ENCODE data around the gene TMEM14A.
"Not testable (repeated sequence)": the region's sequence is repeated elsewhere in the genome, so short reads cannot be mapped to it uniquely, and the experiment has no call there.

The TMEM14A gene

GRCh38 chr6:52704781-52705502 is 34.0 kb downstream of the TMEM14A start:
- not testable (repeated sequence) for DNase-seq

GRCh38 chr6:52706001-52706400 is 35.1 kb downstream of the TMEM14A start:
- no peak for DNase-seq

DNA sequence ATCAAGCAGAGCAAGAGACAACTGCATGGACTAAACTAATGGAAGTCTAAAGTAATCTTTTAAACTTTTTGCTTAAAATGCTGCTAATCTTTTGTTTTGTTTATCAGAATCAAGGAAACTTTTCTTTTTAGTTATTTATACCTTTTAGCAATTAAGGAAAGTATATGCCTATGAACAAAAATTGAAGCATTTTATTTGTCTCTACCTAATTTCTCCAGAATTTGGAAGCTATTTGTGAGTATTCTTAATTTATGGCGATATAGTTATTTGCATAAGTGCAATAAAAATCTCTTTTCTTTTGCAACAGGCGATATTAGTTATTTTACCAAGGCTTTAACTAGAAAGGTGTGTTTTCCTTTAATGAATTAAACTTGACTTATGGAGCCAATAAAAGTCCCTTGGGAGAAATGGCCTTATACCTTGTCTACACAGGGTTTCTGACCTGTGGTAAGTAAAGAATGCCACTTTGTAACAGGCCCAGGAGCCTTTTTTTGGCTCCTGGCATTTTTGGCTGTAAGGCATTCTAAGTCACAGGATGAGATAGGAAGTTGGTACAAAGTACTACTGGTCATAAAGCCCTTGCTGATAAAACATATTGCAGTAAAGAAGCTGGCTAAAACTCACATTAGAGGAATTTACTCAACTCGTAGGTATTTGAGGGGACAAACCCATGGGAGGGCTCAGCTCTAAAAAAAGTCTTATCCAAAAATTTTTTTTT is 37.2 kb downstream of the TMEM14A start:
- no peak for DNase-seq

DNA sequence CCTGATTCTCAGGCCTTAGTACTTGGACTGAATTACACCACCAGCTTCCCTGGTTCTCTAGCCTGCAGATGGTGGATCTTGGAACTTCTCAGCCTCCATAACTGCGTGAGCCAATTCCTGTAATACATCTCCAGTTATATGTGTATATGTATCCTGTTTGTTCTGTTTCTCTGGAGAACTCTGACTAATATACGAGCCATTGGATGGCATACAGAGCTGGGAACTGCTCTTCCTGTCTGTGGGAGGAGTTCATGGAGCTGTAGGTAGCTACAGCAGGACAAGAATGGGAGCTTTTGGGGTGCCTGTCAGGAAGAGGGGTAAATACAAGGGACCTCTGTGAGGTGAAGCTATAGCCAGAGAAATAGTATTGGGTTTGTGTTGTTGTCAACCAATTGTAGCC is 41.2 kb downstream of the TMEM14A start:
- no peak for DNase-seq

GRCh38 chr6:52714761-52715160 is 43.8 kb downstream of the TMEM14A start:
- not testable (repeated sequence) for DNase-seq

DNA sequence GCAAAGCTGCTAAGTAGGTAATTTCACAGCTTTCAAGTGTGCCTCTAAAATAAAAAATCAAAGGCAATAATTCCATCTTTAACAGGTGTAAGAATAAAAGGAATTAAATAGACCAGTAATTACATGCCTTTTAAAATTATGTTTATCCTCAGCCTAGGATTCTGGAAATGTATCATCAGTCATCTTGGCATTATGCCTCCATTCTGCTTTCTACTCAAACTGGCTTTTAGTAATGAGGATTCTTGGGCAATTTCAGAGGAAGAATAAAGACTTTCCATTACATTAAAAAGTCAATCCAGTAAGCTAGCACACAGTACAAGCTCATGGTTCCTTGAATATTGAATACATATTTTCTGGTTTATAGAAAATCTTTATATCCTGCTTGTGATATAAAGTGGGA is 47.6 kb downstream of the TMEM14A start:
- no peak for DNase-seq

GRCh38 chr6:52720321-52720720 is 49.4 kb downstream of the TMEM14A start:
- no peak for DNase-seq

DNA sequence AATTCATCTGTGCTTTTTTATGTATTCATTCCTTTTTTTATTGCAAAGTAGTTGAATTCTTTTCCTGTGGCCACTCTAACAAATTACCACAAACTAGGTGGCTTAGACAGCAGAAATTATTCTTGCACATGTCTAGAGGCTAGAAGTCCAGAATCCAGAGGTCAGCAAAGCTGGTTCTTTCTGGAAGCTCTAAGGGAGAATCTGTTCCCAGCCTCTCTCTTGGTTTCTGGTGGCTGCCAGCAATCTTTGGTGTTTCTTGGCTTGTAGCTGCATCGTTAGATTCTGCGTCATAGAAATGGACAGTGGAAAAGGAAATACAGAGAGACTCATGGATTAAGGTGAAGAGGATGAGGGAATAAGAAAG is 53.1 kb downstream of the TMEM14A start:
- DNase-seq: no peak

DNA sequence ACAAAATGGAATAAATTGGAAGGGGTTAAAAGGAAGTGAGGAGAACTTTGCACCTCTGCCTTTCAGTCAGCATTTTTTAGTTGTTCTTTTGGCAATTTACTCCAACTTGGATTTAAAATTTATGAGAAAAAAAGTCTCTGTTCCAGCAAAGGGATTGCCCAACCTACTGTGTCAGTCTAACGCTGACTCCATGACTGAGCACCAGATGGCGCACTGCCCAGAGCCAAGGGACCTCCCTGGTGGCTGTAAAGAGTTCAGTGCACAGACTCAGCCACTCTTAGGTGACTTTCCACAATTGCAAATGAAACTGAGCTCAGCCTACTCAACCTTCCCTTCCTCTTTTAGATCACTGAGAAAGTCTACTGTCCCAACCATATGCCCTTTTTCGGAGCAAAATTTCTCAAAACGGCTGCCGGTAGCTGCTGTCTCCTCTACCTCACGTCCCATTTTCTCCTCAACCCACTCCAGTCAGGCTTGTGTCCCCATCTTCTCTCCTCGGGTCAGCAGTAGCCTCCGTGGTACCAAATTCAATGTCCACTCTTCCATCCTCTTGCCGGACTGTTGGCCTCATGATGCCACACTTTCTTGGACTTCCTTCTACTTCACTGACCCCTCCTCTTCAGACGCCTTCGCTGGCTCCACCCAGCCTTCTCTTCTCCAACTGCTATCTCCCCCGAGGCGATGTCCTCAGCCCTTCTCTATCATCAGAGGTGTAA is 53.7 kb downstream of the TMEM14A start:
- DNase-seq: peak; percentile 8

DNA sequence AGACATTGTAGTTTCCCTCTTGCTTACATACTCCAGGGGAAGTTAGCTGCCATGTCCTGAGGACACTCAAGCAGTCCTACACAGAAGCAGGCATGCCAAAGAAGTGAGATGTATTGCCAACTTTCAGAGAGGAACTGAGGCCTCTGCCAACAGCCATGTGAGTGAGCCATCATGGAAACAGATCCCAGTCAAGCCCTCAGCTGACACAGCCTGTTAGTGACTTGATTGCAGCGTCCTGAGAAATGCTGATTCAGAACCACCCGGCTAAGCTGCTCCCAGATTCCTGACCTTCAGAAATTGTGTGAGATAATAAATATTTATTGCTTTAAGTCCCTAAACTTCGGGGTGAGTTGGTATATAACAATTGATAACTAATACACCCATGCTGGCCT is 54.2 kb downstream of the TMEM14A start:
- no peak for DNase-seq

GRCh38 chr6:52725535-52726192 is 54.8 kb downstream of the TMEM14A start:
- DNase-seq: no peak

DNA sequence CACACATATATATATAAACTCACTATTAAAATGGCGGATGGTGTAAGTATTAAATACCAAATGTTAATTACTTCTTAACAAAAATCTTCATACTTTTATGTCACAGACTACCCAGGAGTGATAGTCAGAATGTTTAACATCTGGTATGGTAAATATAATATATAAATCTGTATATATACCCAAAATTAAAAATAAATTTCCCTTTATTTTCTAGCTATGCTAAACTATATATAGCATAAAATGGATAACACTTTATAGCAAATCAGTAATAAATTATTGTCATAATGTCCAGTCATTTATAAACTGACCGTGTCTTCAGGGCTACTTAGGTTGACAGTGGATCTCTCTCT is 55.3 kb downstream of the TMEM14A start:
- DNase-seq: no peak

DNA sequence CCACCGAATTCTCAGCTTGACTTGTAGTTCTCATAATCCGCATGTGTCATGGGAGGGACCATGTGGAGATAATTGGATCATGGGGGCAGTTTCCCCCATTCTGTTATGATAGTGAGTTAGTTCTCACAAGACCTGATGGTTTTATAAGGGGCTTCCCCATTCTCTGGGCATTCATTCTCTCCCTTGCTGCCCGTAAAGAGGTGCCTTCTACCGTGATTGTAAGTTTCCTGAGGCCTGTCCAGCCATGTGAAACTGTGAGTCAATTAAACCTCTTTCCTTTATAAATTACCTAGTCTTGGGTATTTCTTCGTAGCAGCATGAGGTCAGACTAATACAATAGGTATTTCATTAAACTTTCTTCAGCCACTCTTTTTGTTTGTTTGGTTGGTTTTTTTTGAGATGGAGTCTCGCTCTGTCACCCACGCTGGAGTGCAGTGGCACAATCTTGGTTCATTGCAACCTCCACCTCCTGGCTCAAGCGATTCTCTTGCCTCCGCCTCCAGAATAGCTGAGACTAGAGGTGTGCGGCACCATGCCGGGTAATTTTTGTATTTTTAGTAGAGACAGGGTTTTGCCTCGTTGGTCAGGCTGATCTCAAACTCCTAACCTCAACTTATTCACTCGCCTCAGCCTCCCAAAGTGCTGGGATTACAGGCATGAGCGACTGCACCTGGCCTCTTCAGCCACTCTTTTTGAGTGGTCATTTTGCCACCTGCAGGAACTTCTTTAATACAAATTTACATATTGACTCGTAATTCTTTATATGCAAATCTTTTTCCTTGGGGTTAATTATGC is 56.0 kb downstream of the TMEM14A start:
- no peak for DNase-seq

- DNase-seq: no peak
Observed at GRCh38 chr6:52727908-52728307, 57.0 kb downstream of the TMEM14A start.

DNA sequence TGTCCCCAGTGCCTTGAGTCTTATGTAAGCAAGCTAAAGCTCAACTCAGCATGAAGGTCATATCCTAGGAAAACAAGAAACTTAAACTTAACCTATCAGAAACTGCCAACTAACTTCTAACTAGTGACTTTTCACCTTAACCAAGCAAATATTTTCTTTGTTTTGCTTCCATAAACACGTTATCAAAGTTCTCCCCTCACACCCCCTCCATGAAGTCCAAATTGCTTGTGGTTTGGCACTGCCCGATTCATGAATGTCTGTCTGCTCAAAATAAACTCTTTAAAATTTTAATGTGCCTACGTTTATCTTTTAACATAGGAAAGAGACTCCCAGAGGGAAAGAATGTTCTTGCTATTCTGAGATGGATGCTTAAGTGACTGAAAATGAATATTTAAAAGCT is 57.5 kb downstream of the TMEM14A start:
- DNase-seq: no peak

DNA sequence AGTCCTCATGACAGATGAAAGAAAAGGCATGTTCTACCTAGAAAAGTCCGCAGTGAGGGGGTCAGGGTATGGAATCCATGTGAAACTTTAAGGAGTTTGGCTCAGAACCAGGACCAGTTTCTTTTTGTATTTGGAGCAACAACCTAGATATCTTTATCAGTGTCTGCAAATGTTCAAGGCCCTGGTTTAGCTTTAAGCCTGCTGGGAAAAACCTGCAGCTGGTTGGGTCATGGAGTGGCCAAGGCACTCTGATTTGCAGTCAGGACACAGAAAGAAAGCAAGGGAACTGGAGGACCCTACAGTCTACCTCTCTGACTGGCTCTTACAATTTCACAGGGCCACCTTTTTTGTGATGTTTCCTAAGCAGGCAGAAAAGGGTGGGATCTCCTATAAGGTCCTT is 58.7 kb downstream of the TMEM14A start:
- DNase-seq: no peak

DNA sequence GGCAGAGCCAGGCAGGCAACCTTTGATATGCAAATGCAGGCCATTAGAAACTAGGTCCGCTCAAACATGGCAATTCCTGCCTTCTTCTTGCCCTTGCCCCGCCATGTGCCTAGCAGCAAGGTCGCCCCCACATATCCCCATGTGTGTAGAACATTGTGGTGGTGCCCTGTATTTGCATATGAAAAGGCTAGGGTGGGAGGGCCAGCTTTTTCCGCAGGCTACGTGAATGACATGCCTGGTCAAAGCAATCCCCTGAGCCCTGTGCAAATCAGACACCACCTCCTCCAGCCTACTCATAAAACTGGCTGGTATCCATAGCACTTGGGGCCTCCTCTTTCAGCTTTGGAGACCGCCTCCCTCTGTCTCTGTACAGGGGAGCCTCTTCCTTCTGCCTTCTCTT is 60.8 kb downstream of the TMEM14A start:
- DNase-seq: no peak

GRCh38 chr6:52733172-52733571 is 62.3 kb downstream of the TMEM14A start:
- DNase-seq: no peak

GRCh38 chr6:52734072-52734471 is 63.2 kb downstream of the TMEM14A start:
- no peak for DNase-seq

- no peak for DNase-seq
Observed at GRCh38 chr6:52735071-52735470, 64.2 kb downstream of the TMEM14A start.

DNA sequence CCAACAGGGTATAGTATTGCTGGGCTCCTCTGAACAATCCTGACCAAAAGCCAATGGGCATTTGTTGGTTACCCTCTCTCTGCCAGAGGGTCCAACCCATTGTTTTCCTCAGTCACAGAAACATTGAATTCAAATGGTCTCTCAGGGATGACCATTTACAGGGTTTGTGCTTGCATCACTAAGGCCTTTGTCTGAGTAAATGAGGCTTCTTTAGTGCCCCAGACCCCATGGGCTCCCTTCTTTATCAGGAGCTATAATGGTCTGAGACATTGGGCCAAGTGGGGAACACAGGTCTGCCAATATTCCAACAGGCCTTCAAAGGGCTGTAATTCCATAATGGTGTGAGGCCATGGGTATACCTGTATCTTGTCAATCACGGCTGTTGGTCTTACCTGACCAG is 65.2 kb downstream of the TMEM14A start:
- DNase-seq: no peak

Data from activated T-cell treated with anti-CD3 and anti-CD28 coated beads for 4 hours (primary cell).